ENCODE results near the gene NXF3.
"Not testable (repeated sequence)": the region's sequence is repeated elsewhere in the genome, so short reads cannot be mapped to it uniquely, and the experiment has no call there.

The NXF3 gene

DNA sequence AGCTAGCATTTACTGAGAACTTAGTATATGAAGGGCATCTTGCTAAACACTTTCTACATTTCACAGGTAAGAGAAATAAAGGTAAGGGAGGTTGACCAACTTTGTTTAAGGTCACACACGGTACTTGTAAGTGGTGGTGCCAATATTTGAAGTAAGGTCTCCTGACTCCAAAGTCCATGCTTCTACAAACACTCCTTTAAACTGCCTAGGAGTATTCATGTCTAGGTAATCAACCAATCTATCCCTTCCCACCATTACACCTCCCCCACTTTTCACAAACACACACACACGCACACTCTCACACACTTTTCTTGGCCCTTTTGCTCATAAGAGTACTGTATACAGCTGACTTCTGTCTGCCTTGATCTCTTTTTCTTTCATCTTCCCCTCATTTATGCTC, 36.0 kb downstream of the NXF3 start:
- no peaks in the 10 kb centered on the region for H3K4me1 ChIP-seq (ENCODE audit: control insufficient read depth in 2 of 2, insufficient read depth in 2 of 2, low read length in 2 of 2)
- H3K4me3 ChIP-seq (ENCODE audit: low read length in 2 of 2) = no peak overlapping the region
- H3K27ac ChIP-seq (ENCODE audit: low read depth in 2 of 2, low read length in 2 of 2) = no peak overlapping the region
- no peak overlapping the region for H3K9ac ChIP-seq (ENCODE audit: low read depth in 1 of 2, low read length in 2 of 2)
- no peaks in the 10 kb centered on the region for H3K9me3 ChIP-seq (ENCODE audit: control insufficient read depth in 2 of 2, low read length in 2 of 2)
- no peaks in the 10 kb centered on the region for H3K36me3 ChIP-seq (ENCODE audit: control insufficient read depth in 2 of 2, insufficient read depth in 2 of 2, low read length in 2 of 2)
- H3K27me3 ChIP-seq (ENCODE audit: control insufficient read depth in 2 of 2, insufficient read depth in 2 of 2, low read length in 2 of 2) = peaks cover 2 to 4% of the 10 kb centered on the region in 2 donors

DNA sequence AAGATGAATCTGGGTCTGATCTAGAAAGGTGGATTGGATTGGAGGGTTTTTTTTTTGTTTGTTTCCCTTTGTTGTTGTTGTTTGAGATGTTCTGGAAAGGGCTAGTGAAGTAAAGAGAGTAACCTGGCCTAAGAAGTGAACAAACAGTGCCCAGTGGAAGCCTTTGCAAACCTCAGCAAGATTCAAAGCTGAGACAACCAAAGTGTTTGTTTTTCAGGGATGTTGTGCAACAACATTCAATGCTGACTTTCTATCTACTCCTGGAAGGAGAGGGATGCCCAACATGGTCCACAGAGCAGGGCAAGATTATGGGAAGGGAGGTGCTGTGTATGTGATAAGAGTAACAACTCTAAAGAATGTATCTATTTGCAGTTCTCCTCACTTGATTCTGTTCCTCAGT, 40.3 kb downstream of the NXF3 start:
- Histone ChIP-seq H3K9ac (ENCODE audit: low read depth in 1 of 2, low read length in 2 of 2) (no peak overlapping the region), H3K9me3 (ENCODE audit: control insufficient read depth in 2 of 2, low read length in 2 of 2) (no peaks in the 10 kb centered on the region), H3K27me3 (ENCODE audit: control insufficient read depth in 2 of 2, insufficient read depth in 2 of 2, low read length in 2 of 2) (peaks cover 2 to 4% of the 10 kb centered on the region in 2 donors), H3K27ac (ENCODE audit: low read depth in 2 of 2, low read length in 2 of 2) (no peak overlapping the region), H3K4me3 (ENCODE audit: low read length in 2 of 2) (no peak overlapping the region), H3K36me3 (ENCODE audit: control insufficient read depth in 2 of 2, insufficient read depth in 2 of 2, low read length in 2 of 2) (no peaks in the 10 kb centered on the region), H3K4me1 (ENCODE audit: control insufficient read depth in 2 of 2, insufficient read depth in 2 of 2, low read length in 2 of 2) (no peaks in the 10 kb centered on the region)

DNA sequence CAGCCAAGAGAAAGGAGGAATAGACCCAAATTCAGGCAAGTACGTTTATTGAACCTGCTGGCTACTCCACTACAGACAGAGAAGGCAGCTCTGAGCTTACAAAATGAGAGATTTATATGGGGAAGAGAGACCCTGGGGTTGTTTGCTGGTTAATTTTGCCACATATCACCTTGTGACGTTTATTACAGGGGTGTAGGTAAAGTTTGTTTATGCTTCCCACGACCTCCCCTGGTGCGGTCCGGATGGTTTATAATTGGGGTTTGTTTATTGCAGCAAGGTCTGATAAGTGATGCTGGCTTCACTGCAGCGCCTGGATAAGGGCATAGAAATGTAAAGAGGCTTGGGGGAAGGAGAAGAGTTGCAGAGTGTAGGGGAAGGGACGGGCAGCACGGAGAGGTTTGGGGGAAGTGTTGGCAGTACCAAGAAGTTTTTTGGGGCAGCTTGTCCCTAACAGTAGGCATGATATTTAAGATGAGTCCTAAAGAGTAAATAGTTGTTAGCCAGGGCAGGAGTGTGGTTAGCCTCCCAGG, 41.6 kb downstream of the NXF3 start:
- H3K4me3 ChIP-seq (ENCODE audit: low read length in 2 of 2) = no peak overlapping the region
- peaks cover 2 to 4% of the 10 kb centered on the region in 2 donors for H3K27me3 ChIP-seq (ENCODE audit: control insufficient read depth in 2 of 2, insufficient read depth in 2 of 2, low read length in 2 of 2)
- H3K27ac ChIP-seq (ENCODE audit: low read depth in 2 of 2, low read length in 2 of 2) = no peak overlapping the region
- H3K4me1 ChIP-seq (ENCODE audit: control insufficient read depth in 2 of 2, insufficient read depth in 2 of 2, low read length in 2 of 2) = no peaks in the 10 kb centered on the region
- no peak overlapping the region for H3K9ac ChIP-seq (ENCODE audit: low read depth in 1 of 2, low read length in 2 of 2)
- no peaks in the 10 kb centered on the region for H3K36me3 ChIP-seq (ENCODE audit: control insufficient read depth in 2 of 2, insufficient read depth in 2 of 2, low read length in 2 of 2)
- H3K9me3 ChIP-seq (ENCODE audit: control insufficient read depth in 2 of 2, low read length in 2 of 2) = no peaks in the 10 kb centered on the region

DNA sequence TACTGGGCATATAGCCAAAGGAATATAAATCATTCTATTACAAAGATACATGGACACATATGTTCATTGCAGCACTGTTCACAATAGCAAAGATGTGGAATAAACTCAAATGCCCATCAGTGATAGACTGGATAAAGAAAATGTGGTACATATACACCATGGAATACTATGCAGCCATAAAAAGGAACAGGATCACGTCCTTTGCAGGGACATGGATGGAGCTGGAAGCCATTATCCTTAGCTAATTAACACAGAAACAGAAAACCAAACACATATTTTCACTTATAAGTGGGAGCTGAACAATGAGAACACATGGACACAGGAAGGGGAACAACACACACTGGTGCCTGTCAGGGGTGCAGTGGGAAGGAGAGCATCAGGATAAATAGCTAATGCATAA, 59.6 kb downstream of the NXF3 start:
- not testable (repeated sequence) for H3K4me1 ChIP-seq (ENCODE audit: control insufficient read depth in 2 of 2, insufficient read depth in 2 of 2, low read length in 2 of 2); H3K4me3 ChIP-seq (ENCODE audit: low read length in 2 of 2); H3K9me3 ChIP-seq (ENCODE audit: control insufficient read depth in 2 of 2, low read length in 2 of 2); H3K27me3 ChIP-seq (ENCODE audit: control insufficient read depth in 2 of 2, insufficient read depth in 2 of 2, low read length in 2 of 2); H3K9ac ChIP-seq (ENCODE audit: low read depth in 1 of 2, low read length in 2 of 2); H3K36me3 ChIP-seq (ENCODE audit: control insufficient read depth in 2 of 2, insufficient read depth in 2 of 2, low read length in 2 of 2); H3K27ac ChIP-seq (ENCODE audit: low read depth in 2 of 2, low read length in 2 of 2)
